HAP-1 (cell line): ENCODE data around the gene ADAM12.

Experiments
- DNase-seq, 2 experiments: peaks; one replicate each; pipeline ENCODE4 v3.0.0-alpha.2; 2016 to 2020; ENCODE audit warnings: low spot score in 2 of 2
- H3K27me3 ChIP-seq: fragments of 250-450 bp; sonication (Bioruptor Pico); 2 replicates; pipeline ENCODE4 v1.5.1; 2020; ENCODE audit warnings: low read depth, mild to moderate bottlenecking, moderate library complexity
- H3K36me3 ChIP-seq: fragments of 250-450 bp; sonication (Bioruptor Pico); replicated peaks from 2 replicates; pipeline ENCODE4 v1.5.1; 2020; ENCODE audit warnings: mild to moderate bottlenecking
- H3K4me1 ChIP-seq: fragments of 250-450 bp; sonication (Bioruptor Pico); 2 replicates; pipeline ENCODE4 v1.5.1; 2020; ENCODE audit warnings: mild to moderate bottlenecking
- H3K4me3 ChIP-seq: fragments of 250-450 bp; sonication (Bioruptor Pico); 2 replicates; pipeline ENCODE4 v1.5.1; 2020; ENCODE audit warnings: mild to moderate bottlenecking, moderate library complexity
- H3K9me3 ChIP-seq: fragments of 250-450 bp; sonication (Bioruptor Pico); 2 replicates; pipeline ENCODE4 v1.5.1; 2020; ENCODE audit warnings: mild to moderate bottlenecking, moderate library complexity
- in situ Hi-C: fragments of 300-500 bp; cut with MboI; formaldehyde crosslinking; loops from 3 replicates; pipeline ENCODE4 v1.14.3; 2020; ENCODE audit warnings: low sequenced_read_pairs, inconsistent platforms, mixed read lengths

ADAM12 gene

DNA sequence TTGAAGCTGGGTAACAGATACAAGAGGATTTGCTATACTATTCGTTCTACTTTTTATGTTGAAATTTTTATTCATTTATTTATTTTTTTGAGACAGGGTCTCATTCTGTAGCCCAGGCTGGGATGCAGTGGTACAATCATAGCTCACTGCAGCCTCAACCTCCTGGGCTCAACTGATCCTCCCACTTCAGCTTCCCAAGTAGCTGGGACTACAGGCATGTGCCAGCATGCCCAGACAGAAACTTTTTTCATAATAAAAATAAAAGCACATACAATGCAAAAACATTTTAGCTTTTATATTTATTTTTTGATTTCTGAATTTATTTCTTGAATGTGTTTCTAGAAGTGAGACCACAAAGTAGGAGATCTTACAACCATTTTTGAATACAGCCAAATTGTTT, 420.7 kb downstream of the ADAM12 start:
- no peaks in the 10 kb centered on the region for H3K9me3 ChIP-seq
- in situ Hi-C loops = no loop called here
- H3K27me3 ChIP-seq = peaks cover 5% of the 10 kb centered on the region; the same call in 1 of the 2 replicates
- 0 out of 2 replicates have a peak, but pooled peaks cover 3% of the 10 kb centered on the region for H3K4me1 ChIP-seq
- H3K4me3 ChIP-seq = no peak overlapping the region
- H3K36me3 ChIP-seq = no peaks in the 10 kb centered on the region
- no peak for DNase-seq

DNA sequence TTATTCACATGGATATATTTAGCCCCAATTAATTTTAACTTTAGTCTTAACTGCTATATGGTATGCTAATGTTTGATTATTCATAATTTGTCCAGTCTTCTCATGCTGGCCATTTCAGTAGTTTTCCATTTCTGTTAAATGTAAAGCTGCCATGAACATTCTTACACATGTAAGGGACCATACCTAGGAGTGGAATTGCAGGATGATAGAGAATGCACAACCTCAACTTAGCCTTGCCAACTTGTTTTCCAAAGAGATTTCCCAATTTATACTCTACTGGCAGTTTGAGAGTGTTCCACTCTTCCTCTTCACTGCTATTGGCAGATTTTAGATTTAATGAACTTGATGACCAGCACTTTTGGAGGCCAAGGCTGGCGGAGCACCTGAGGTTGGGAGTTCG, 423.7 kb downstream of the ADAM12 start:
- no peak overlapping the region for H3K4me3 ChIP-seq

More for the DNA sequence above, 423.7 kb downstream of the ADAM12 start:
- Histone ChIP-seq H3K9me3 (no peaks in the 10 kb centered on the region), H3K27me3 (peaks cover 5% of the 10 kb centered on the region; the same call in 1 of the 2 replicates), H3K36me3 (no peaks in the 10 kb centered on the region), H3K4me1 (0 out of 2 replicates have a peak, but pooled peaks cover 3% of the 10 kb centered on the region)
- in situ Hi-C loops = no loop called here
- DNase-seq = no peak
